Activated CD8-positive, alpha-beta T cell treated with anti-CD3 and anti-CD28 coated beads for 36 hours (primary cell): Measurements from ENCODE around the gene CDH12. TPM values are rescaled to one million over a fixed set of nuclear protein-coding genes. Genes with fewer than 3 reads are reported as not detected.

Experiments
- ATAC-seq: fragments of 200-7000 bp; cut with Tn5 transposase; one replicate; pipeline ENCODE4 v1.10.0; 2021; ENCODE audit warnings: mild to moderate bottlenecking, moderate library complexity
- CTCF ChIA-PET: fragments of 350-600 bp; sonication (Branson Sonifier 250); formaldehyde crosslinking; loops from one replicate; lab custom pipeline; 2021; ENCODE audit warnings: antibody characterized with exemption; lab: Charles Lee
- POLR2A ChIA-PET: fragments of 350-600 bp; sonication (Branson Sonifier 250); formaldehyde crosslinking; loops from one replicate; lab custom pipeline; 2021; ENCODE audit warnings: antibody characterized with exemption; lab: Charles Lee
- DNase-seq: peaks from one replicate; pipeline ENCODE4 v3.0.0-alpha.2; 2020
- H3K27ac Mint-ChIP-seq: one replicate; pipeline ENCODE4 v1.8.0; 2021; ENCODE audit warnings: mild to moderate bottlenecking, mixed read lengths
- H3K27me3 Mint-ChIP-seq: one replicate; pipeline ENCODE4 v1.8.0; 2021; ENCODE audit warnings: mixed read lengths
- H3K36me3 Mint-ChIP-seq: one replicate; pipeline ENCODE4 v1.8.0; 2021; ENCODE audit warnings: low read depth, mixed read lengths
- H3K4me1 Mint-ChIP-seq: one replicate; pipeline ENCODE4 v1.8.0; 2021; ENCODE audit warnings: low read depth, mixed read lengths
- H3K4me3 Mint-ChIP-seq: one replicate; pipeline ENCODE4 v1.8.0; 2021; ENCODE audit warnings: mild to moderate bottlenecking, moderate library complexity, mixed read lengths
- H3K9me3 Mint-ChIP-seq: one replicate; pipeline ENCODE4 v1.8.0; 2021; ENCODE audit warnings: mixed read lengths
- intact Hi-C: fragments of 100-400 bp; cut with micrococcal nuclease; formaldehyde crosslinking; loops from one replicate; pipeline ENCODE4 v1.10.0; 2022
- total RNA-seq, 2 experiments: library from RNA; stranded (reverse); gene quantifications; one replicate each; pipeline ENCODE4 v1.2.3, GENCODE V29; 2021
- TF ChIP-seq, protein P1 (sequence below): fragments of 200-600 bp; IDR thresholded peaks from one replicate; pipeline ENCODE4 v1.8.0; 2022; ENCODE audit warnings: antibody characterized with exemption, mild to moderate bottlenecking

The CDH12 gene
- total RNA-seq, 2 experiments from 2014 or later, result not detected

GRCh38 chr5:22496666-22497065, 356.5 kb downstream of the CDH12 start:
- Mint-ChIP-seq H3K4me3 (no peak overlapping the region), H3K9me3 (peaks cover 4% of the 10 kb centered on the region), H3K27ac (no peak overlapping the region), H3K27me3 (no peaks in the 10 kb centered on the region), H3K36me3 (no peaks in the 10 kb centered on the region), H3K4me1 (no peaks in the 10 kb centered on the region)
- ChIA-PET CTCF (no interaction called here), POLR2A (no interaction called here)
- no peak for DNase-seq
- TF ChIP-seq, protein P1, sequence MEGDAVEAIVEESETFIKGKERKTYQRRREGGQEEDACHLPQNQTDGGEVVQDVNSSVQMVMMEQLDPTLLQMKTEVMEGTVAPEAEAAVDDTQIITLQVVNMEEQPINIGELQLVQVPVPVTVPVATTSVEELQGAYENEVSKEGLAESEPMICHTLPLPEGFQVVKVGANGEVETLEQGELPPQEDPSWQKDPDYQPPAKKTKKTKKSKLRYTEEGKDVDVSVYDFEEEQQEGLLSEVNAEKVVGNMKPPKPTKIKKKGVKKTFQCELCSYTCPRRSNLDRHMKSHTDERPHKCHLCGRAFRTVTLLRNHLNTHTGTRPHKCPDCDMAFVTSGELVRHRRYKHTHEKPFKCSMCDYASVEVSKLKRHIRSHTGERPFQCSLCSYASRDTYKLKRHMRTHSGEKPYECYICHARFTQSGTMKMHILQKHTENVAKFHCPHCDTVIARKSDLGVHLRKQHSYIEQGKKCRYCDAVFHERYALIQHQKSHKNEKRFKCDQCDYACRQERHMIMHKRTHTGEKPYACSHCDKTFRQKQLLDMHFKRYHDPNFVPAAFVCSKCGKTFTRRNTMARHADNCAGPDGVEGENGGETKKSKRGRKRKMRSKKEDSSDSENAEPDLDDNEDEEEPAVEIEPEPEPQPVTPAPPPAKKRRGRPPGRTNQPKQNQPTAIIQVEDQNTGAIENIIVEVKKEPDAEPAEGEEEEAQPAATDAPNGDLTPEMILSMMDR, result no peak
- no peak for ATAC-seq
- intact Hi-C loops, result no loop called here

GRCh38 chr5:22495016-22495720, 358.0 kb downstream of the CDH12 start:
- no peaks in the 10 kb centered on the region for H3K27me3 Mint-ChIP-seq
- ChIA-PET CTCF (no interaction called here), POLR2A (no interaction called here)
- ATAC-seq, result no peak
- no peaks in the 10 kb centered on the region for H3K4me1 Mint-ChIP-seq
- H3K9me3 Mint-ChIP-seq, result peaks cover 10% of the 10 kb centered on the region
- no peaks in the 10 kb centered on the region for H3K36me3 Mint-ChIP-seq
- DNase-seq, result no peak
- H3K27ac Mint-ChIP-seq, result no peak overlapping the region
- TF ChIP-seq, protein P1, result no peak
- no peak overlapping the region for H3K4me3 Mint-ChIP-seq
- intact Hi-C loops, result no loop called here

DNA sequence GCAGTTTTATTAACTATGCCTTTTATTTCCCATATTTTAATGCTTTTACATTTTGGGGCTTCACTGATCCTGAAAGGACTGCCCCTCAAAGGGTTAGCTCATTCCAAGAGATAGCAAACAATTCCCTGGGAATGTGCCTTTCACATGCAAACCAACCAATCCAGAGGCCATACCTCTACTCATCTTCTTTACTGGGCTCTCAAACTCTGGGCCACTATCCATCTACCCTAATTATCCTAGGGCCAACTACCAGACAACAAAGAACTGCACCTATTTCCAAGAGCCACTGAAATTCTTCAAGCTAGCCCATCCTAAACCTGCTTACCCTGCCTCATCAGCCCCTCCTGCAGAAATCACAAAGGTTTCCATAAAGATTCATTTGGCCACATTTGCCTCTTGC, 364.7 kb downstream of the CDH12 start:
- Mint-ChIP-seq H3K27me3 (no peaks in the 10 kb centered on the region), H3K9me3 (peaks cover 19% of the 10 kb centered on the region), H3K4me1 (no peaks in the 10 kb centered on the region), H3K36me3 (no peaks in the 10 kb centered on the region), H3K27ac (no peak overlapping the region), H3K4me3 (no peak overlapping the region)
- TF ChIP-seq, protein P1, result no peak
- intact Hi-C loops, result no loop called here
- ATAC-seq (no peak), DNase-seq (no peak)
- ChIA-PET POLR2A (no interaction called here), CTCF (no interaction called here)

DNA sequence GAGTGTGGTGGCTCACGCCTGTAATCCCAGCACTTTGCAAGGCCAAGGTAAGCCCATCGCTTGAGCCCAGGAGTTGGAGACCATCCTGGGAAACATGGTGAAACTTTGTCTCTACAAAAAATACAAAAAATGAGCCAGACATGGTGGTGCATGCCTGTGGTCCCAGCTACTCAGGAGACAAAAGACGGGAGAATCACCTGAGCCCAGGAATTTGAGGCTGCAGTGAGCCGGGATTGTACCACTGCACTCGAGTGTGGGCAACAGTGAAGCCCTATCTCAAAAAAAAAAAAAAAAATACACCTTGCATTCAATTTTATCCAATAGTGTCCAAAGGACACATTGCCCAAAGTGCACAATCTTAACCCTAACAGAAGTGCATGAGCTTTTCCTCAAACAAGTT, 372.8 kb downstream of the CDH12 start:
- Mint-ChIP-seq H3K27me3 (no peaks in the 10 kb centered on the region), H3K9me3 (peaks cover 13% of the 10 kb centered on the region), H3K27ac (no peak overlapping the region), H3K4me1 (no peaks in the 10 kb centered on the region), H3K36me3 (no peaks in the 10 kb centered on the region), H3K4me3 (no peak overlapping the region)
- TF ChIP-seq, protein P1, result no peak
- ATAC-seq (no peak), DNase-seq (no peak)
- intact Hi-C loops, result no loop called here
- CTCF ChIA-PET, result no interaction called here
- POLR2A ChIA-PET, result no interaction called here

- H3K36me3 Mint-ChIP-seq, result no peaks in the 10 kb centered on the region
- TF ChIP-seq, protein P1, result no peak
- intact Hi-C loops, result no loop called here
- no peak overlapping the region for H3K27ac Mint-ChIP-seq
- ATAC-seq, result no peak
- H3K9me3 Mint-ChIP-seq, result peaks cover 14% of the 10 kb centered on the region
- no peaks in the 10 kb centered on the region for H3K27me3 Mint-ChIP-seq
- H3K4me3 Mint-ChIP-seq, result no peak overlapping the region
- POLR2A ChIA-PET, result no interaction called here
- no peaks in the 10 kb centered on the region for H3K4me1 Mint-ChIP-seq
- CTCF ChIA-PET, result no interaction called here
- no peak for DNase-seq
Observed at GRCh38 chr5:22473886-22474285, 379.3 kb downstream of the CDH12 start.
